GM12864 (cell line): Measurements from ENCODE around the gene KIAA0586.

Experiments used
- DNase-seq: peaks from one replicate; pipeline ENCODE4 v3.0.0-alpha.2; 2011; ENCODE audit warnings: low read depth
- H3K4me3 ChIP-seq: 2 replicates; pipeline ENCODE4 v1.5.1; 2011; ENCODE audit warnings: mild to moderate bottlenecking, low read depth, low read length, control low read depth
- CTCF ChIP-seq: IDR thresholded peaks from 2 replicates; pipeline ENCODE4 v1.5.1; 2011; ENCODE audit warnings: low read depth, mild to moderate bottlenecking, moderate library complexity, low read length, control low read depth, inconsistent platforms; ENCODE audit errors: missing control alignments

The KIAA0586 gene

GRCh38 chr14:58543253-58543652 is 115.7 kb downstream of the KIAA0586 start:
- no peak overlapping the region for H3K4me3 ChIP-seq
- no peak for DNase-seq
- TF ChIP-seq CTCF, result no peak

- no peak for DNase-seq
- TF ChIP-seq CTCF, result no peak
- H3K4me3 ChIP-seq, result no peak overlapping the region
Observed at GRCh38 chr14:58547649-58548048, 120.1 kb downstream of the KIAA0586 start.

GRCh38 chr14:58549105-58549757 is 121.7 kb downstream of the KIAA0586 start:
- TF ChIP-seq CTCF, result no peak
- no peak overlapping the region for H3K4me3 ChIP-seq
- no peak for DNase-seq

GRCh38 chr14:58553959-58554358 is 126.4 kb downstream of the KIAA0586 start:
- no peak for DNase-seq
- no peak overlapping the region for H3K4me3 ChIP-seq
- no peak for TF ChIP-seq CTCF

- no peak overlapping the region for H3K4me3 ChIP-seq
- no peak for DNase-seq
- no peak for TF ChIP-seq CTCF
Observed at GRCh38 chr14:58555647-58556046, 128.1 kb downstream of the KIAA0586 start.

GRCh38 chr14:58557242-58557641 is 129.7 kb downstream of the KIAA0586 start:
- no peak overlapping the region for H3K4me3 ChIP-seq
- no peak for DNase-seq
- TF ChIP-seq CTCF, result no peak

GRCh38 chr14:58560208-58560607 is 132.7 kb downstream of the KIAA0586 start:
- DNase-seq, result no peak
- no peak overlapping the region for H3K4me3 ChIP-seq

More at GRCh38 chr14:58560208-58560607, 132.7 kb downstream of the KIAA0586 start:
- no peak for TF ChIP-seq CTCF
